H1 (cell line): ENCODE results near the gene TSPAN9. TPM values are rescaled to one million over a fixed set of nuclear protein-coding genes. Genes with fewer than 3 reads are reported as not detected.

Experiments
- BCL11A ChIP-seq, 2 experiments: IDR thresholded peaks; one replicate each; pipeline ENCODE4 v1.6.1; 2011; ENCODE audit warnings: low read depth in 2 of 2, low read length in 2 of 2, mild to moderate bottlenecking in 2 of 2
- CHD7 ChIP-seq: fragments of 300-600 bp; sonication (generic); IDR thresholded peaks from 2 replicates; pipeline ENCODE4 v1.7.1; 2012; ENCODE audit warnings: low read length, moderate library complexity, mild to moderate bottlenecking, inconsistent platforms; ENCODE audit not compliant: insufficient replicate concordance
- HDAC6 ChIP-seq: IDR thresholded peaks from one replicate; pipeline ENCODE4 v1.7.1; 2012; ENCODE audit warnings: low read depth, mild to moderate bottlenecking, inconsistent platforms, low read length, moderate library complexity
- JUN ChIP-seq: IDR thresholded peaks from 2 replicates; pipeline ENCODE4 v1.6.1; 2011; ENCODE audit warnings: low read depth, mild to moderate bottlenecking, improper control_type of control experiment, low read length
- MAX ChIP-seq: IDR thresholded peaks from 2 replicates; pipeline ENCODE4 v1.6.1; 2012; ENCODE audit warnings: inconsistent platforms
- POLR2AphosphoS5 ChIP-seq: IDR thresholded peaks from 2 replicates; pipeline ENCODE4 v1.6.1; 2011; ENCODE audit warnings: low read depth, low read length
- RNF2 ChIP-seq: fragments of 200-900, 300-1000 bp; sonication (generic); IDR thresholded peaks from 2 replicates; pipeline ENCODE4 v1.7.1; 2016; ENCODE audit warnings: borderline replicate concordance, low read depth, mild to moderate bottlenecking, antibody characterized with exemption, low read length; ENCODE audit not compliant: poor library complexity, severe bottlenecking; ENCODE audit errors: missing control alignments
- TBP ChIP-seq: IDR thresholded peaks from 2 replicates; pipeline ENCODE4 v1.6.1; 2011; ENCODE audit warnings: low read depth, low read length, improper control_type of control experiment
- USF2 ChIP-seq: IDR thresholded peaks from 2 replicates; pipeline ENCODE4 v1.6.1; 2011; ENCODE audit warnings: low read length, improper control_type of control experiment
- polyA plus RNA-seq, 7 experiments: library from polyadenylated mRNA; depleted of rRNA in 3 of 7; stranded (reverse) in 5 of 7; unstranded in 2 of 7; fragments of >200 nt in 5 of 7; fragments of 200-250 nt in 2 of 7; gene quantifications; 1 replicate in 5 of 7; 2 replicates in 1 of 7; 4 replicates in 1 of 7; pipeline versions ENCODE4 v1.2.1 to v1.2.3, GENCODE V29; 2011 to 2013; ENCODE audit warnings: missing spikeins in 2 of 7, mixed read lengths in 2 of 7
- total RNA-seq: library from RNA; stranded (reverse); fragmentation: NEBNext Ultra II Directional; extraction: Animal tissue kit (Norgen Biotek cat#: 25700); gene quantifications from 2 replicates; pipeline ENCODE4 v1.2.1, GENCODE V29; 2021

The TSPAN9 gene
- total and polyA plus RNA-seq, 2 of the 8 experiments (the other 6 are each of a cell fraction or from before 2014, with no cell fraction given) = 11.5 to 29.1 TPM

GRCh38 chr12:3225154-3225795 is 148.1 kb downstream of the TSPAN9 start (continued):
- TF ChIP-seq CHD7 (no peak), HDAC6 (no peak), TBP (no peak), RNF2 (no peak), POLR2AphosphoS5 (no peak), JUN (no peak), MAX (no peak), BCL11A (IDR thresholded peaks at IDR 0.05; ENCODE audit: low read depth in 2 of 2, low read length in 2 of 2) (no peak), USF2 (no peak)
